ENCODE data around the gene WRAP53.

GRCh38 chr17:7748076-7748775 is 59.9 kb downstream of the WRAP53 start:
- TF ChIP-seq, protein P1, sequence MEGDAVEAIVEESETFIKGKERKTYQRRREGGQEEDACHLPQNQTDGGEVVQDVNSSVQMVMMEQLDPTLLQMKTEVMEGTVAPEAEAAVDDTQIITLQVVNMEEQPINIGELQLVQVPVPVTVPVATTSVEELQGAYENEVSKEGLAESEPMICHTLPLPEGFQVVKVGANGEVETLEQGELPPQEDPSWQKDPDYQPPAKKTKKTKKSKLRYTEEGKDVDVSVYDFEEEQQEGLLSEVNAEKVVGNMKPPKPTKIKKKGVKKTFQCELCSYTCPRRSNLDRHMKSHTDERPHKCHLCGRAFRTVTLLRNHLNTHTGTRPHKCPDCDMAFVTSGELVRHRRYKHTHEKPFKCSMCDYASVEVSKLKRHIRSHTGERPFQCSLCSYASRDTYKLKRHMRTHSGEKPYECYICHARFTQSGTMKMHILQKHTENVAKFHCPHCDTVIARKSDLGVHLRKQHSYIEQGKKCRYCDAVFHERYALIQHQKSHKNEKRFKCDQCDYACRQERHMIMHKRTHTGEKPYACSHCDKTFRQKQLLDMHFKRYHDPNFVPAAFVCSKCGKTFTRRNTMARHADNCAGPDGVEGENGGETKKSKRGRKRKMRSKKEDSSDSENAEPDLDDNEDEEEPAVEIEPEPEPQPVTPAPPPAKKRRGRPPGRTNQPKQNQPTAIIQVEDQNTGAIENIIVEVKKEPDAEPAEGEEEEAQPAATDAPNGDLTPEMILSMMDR (optimal IDR thresholded peaks at IDR 0.05 in 1 of 3, IDR thresholded peaks at IDR 0.05 in 1 of 3, conservative IDR thresholded peaks at IDR 0.05 in 1 of 3; ENCODE audit: extremely low read depth in 1 of 3, insufficient read depth in 2 of 3, low read length in 3 of 3) = no peak
- no peak for TF ChIP-seq EZH2 (IDR thresholded peaks at IDR 0.05; ENCODE audit: low read length)
